Fibroblast of villous mesenchyme (primary cell): Measurements from ENCODE around the gene AKAP10. TPM values are rescaled to one million over a fixed set of nuclear protein-coding genes. Genes with fewer than 3 reads are reported as not detected.
"Not testable (repeated sequence)": the region's sequence is repeated elsewhere in the genome, so short reads cannot be mapped to it uniquely, and the experiment has no call there.

Source experiments
- DNase-seq: peaks from one replicate; pipeline ENCODE4 v3.0.0-alpha.2; 2010; ENCODE audit warnings: low read depth
- H3K4me3 ChIP-seq: 2 replicates; pipeline ENCODE4 v1.5.1; 2011; ENCODE audit warnings: low read depth, mild to moderate bottlenecking, low read length
- total RNA-seq: library from RNA; depleted of rRNA; stranded (reverse); fragments of >200 nt; gene quantifications from 2 replicates; pipeline ENCODE4 v1.2.3, GENCODE V29; 2012
- TF ChIP-seq, protein P1 (sequence below): IDR thresholded peaks from 2 replicates; pipeline ENCODE4 v1.5.1; 2012; ENCODE audit warnings: low read depth, mild to moderate bottlenecking, low read length; ENCODE audit not compliant: insufficient read depth

AKAP10 gene, protein sequence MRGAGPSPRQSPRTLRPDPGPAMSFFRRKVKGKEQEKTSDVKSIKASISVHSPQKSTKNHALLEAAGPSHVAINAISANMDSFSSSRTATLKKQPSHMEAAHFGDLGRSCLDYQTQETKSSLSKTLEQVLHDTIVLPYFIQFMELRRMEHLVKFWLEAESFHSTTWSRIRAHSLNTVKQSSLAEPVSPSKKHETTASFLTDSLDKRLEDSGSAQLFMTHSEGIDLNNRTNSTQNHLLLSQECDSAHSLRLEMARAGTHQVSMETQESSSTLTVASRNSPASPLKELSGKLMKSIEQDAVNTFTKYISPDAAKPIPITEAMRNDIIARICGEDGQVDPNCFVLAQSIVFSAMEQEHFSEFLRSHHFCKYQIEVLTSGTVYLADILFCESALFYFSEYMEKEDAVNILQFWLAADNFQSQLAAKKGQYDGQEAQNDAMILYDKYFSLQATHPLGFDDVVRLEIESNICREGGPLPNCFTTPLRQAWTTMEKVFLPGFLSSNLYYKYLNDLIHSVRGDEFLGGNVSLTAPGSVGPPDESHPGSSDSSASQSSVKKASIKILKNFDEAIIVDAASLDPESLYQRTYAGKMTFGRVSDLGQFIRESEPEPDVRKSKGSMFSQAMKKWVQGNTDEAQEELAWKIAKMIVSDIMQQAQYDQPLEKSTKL
- total RNA-seq: 20.0 and 32.8 TPM in 2 replicates

DNA sequence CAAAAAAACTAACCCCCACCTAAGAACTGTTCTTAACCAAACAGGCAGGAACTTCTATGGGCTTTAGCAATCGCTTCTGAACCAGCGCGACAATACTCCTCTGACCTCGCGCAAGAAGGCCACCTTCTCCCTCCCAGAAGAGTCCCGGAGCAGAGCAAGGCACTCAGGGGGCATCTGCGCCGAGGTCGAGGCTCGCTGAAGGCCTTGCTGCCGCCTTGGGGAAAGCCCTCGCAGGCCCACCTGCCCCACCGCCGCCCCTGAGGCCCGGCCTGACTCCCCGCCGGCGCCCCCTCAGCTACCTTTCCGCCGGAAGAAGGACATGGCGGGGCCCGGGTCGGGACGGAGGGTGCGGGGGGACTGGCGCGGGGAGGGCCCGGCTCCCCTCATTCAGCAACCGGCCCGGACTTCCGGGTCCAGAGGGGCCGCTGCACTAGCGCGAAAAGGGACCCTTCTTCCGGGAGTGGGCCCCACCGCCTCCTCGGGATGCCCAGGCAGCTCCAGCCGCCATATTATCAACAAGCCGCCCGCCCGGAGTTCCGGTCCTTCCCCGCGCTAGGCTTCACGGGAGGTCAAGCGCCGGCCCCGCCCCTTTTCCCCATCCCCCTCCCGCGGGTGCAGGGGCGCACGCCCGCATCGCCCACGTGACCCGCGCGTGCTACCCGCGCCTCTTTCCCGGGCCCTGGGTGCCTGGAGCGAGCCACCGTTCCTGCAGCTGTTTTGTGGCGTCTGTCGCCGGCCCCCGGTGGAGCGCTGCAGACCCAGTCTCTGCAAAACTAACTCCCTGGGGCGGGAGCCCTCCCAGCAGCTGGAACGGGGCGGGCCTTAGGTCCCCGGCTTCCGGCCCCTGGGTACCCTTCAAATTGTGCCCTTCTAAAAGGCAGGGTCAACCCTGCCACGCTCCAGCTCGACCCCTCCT lies at the start of gene AKAP10:
AKAP10 (minus strand) TSS at position 536 of the 916 bp plus-strand sequence; CDS start at position 387, 149 bp downstream.
- TF ChIP-seq, protein P1, sequence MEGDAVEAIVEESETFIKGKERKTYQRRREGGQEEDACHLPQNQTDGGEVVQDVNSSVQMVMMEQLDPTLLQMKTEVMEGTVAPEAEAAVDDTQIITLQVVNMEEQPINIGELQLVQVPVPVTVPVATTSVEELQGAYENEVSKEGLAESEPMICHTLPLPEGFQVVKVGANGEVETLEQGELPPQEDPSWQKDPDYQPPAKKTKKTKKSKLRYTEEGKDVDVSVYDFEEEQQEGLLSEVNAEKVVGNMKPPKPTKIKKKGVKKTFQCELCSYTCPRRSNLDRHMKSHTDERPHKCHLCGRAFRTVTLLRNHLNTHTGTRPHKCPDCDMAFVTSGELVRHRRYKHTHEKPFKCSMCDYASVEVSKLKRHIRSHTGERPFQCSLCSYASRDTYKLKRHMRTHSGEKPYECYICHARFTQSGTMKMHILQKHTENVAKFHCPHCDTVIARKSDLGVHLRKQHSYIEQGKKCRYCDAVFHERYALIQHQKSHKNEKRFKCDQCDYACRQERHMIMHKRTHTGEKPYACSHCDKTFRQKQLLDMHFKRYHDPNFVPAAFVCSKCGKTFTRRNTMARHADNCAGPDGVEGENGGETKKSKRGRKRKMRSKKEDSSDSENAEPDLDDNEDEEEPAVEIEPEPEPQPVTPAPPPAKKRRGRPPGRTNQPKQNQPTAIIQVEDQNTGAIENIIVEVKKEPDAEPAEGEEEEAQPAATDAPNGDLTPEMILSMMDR: no peak
- peak within 1 kb of the TSS; percentile 83 for H3K4me3 ChIP-seq
- peak; percentile 84 for DNase-seq

DNA sequence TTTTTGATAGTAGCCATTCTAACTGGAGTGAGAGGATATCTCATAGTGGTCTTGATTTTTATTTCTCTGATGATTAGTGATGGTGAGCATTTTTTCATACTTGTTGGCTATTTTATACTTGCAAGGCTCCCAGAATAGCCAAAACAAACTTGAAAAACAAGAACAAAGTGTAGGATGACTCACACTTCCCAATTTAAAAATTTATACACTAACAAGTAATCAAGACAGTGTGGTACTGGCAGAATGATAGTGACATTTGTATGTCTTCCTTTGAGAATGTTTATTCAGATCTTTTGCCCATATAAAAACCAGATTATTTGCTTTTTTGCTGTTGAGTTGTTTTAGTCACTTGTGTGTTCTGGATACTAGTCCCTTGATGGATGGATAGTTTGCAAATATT lies 49.3 kb upstream of the AKAP10 start:
- TF ChIP-seq, protein P1: no peak
- no peak overlapping the region for H3K4me3 ChIP-seq
- DNase-seq: peak; percentile 53

DNA sequence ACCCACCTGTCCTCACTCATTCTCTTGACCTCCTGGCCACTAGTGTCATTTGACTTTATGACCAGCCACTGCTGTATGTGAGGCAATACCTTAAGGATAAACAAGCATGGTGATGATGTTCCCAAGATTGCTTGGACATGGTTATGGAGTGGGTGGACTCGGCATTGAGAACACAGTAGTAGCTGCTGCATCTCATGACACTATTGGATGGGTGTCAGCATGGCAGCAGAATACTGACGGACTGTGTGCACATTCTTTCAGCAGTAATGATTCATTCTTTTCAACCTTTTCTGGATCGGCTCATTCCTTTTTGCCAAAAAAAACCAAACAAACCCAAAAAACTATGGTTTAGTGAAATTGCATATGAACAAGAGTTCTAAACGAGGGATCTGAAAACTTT lies 45.1 kb upstream of the AKAP10 start:
- TF ChIP-seq, protein P1: no peak
- peak; percentile 7 for DNase-seq

DNA sequence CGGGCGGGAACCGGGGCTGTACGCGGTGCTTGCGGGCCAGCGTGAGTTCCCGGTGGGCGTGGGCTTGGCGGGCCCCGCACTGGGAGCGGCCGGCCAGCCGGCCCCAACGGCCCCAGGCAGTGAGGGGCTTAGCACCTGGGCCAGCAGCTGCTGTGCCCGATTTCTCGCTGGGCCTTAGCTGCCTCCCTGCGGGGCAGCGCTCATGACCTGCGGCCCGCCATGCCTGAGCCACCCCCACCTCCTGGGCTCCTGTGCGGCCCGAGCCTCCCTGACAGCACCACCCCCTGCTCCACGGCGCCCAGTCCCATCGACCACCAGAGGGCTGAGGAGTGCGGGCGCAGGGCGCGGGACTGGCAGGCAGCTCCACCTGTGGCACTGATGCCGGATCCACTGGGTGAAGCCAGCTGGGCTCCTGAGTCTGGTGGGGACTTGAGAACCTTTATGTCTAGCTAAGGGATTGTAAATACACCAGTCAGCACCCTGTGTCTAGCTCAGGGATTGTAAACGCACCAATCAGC lies 38.9 kb upstream of the AKAP10 start:
- H3K4me3 ChIP-seq, DNase-seq: not testable (repeated sequence)

More for the DNA sequence above, 45.1 kb upstream of the AKAP10 start:
- H3K4me3 ChIP-seq: no peak overlapping the region

DNA sequence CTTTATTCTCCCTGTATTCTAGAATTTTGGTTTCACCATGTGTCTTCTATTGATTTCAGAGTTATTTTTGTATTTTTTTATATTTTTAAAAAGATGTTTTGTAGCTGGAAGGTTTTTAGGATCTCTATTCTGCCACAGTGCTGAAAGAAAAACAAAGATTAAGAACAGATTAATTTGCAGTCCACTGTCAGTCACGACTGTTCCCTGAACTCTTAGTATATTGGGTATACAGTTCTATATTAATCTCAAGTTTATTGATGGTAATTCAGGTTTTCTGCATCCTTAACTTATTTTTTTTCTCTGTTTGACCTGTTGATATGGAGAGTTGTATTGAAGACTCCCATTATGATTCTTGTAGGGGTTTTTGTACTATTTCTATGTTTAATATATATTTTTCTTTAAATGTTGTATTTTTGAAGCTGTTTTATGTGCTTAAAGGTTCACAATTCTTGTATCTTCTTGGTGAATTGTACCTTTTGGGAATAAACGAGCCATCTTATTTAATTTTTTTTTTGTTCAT lies 34.4 kb upstream of the AKAP10 start:
- no peak for DNase-seq
- H3K4me3 ChIP-seq: no peak overlapping the region
- TF ChIP-seq, protein P1: no peak

DNA sequence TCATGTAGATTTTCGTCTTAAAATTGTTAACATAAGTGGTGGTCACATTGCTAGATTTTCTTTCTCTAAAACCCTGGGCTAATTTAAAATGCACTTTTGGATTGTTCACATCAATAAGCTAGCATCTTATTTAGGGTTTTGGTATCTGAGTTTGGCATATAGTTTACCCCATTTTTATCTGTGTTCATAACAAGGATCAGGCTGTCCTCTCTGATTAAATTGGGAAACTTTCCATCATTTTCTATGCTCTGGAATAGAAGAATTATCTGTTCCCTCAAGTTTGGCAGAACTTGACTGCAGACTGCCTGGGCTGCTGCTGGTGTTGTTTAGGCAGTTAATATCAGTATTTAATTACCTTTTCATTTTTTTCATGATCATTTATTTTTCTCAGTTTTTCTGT lies 33.3 kb upstream of the AKAP10 start:
- H3K4me3 ChIP-seq: no peak overlapping the region
- DNase-seq: no peak
- TF ChIP-seq, protein P1: no peak
